Vagina (tissue), 2 donors: Measurements from ENCODE around the gene TAF11L3. TPM values are rescaled to one million over a fixed set of nuclear protein-coding genes. Genes with fewer than 3 reads are reported as not detected.
"Not testable (repeated sequence)": the region's sequence is repeated elsewhere in the genome, so short reads cannot be mapped to it uniquely, and the experiment has no call there.

ENCODE experiments used
- DNase-seq, 2 donors: peaks; one replicate each; pipeline ENCODE4 v3.0.0-alpha.2; 2017; ENCODE audit errors: extremely low spot score in 2 of 2
- H3K27ac ChIP-seq: fragments of 200-600 bp; sonication (generic); one replicate; pipeline ENCODE4 v1.5.1; 2019
- H3K27me3 ChIP-seq: fragments of 200-600 bp; sonication (generic); one replicate; pipeline ENCODE4 v1.5.1; 2019
- H3K36me3 ChIP-seq, 2 donors: fragments of 200-600 bp; sonication (generic); one replicate each; pipeline ENCODE4 v1.5.1; 2017 to 2019
- H3K4me1 ChIP-seq: fragments of 200-600 bp; sonication (generic); one replicate; pipeline ENCODE4 v1.5.1; 2019
- H3K4me3 ChIP-seq, 2 donors: fragments of 200-600 bp; sonication (generic); 1 replicate in 1 of 2; 2 replicates in 1 of 2; pipeline ENCODE4 v1.5.1; 2016 to 2019
- H3K9me3 ChIP-seq: fragments of 200-600 bp; sonication (generic); one replicate; pipeline ENCODE4 v1.5.1; 2019
- CTCF ChIP-seq, 3 experiments: fragments of 450-650 bp in 2 of 3; fragments of 200-600 bp in 1 of 3; sonication (generic) in 1 of 3; IDR thresholded peaks; one replicate each; pipeline ENCODE4 v1.5.1; 2017 to 2019; ENCODE audit warnings: antibody characterized with exemption in 3 of 3, mild to moderate bottlenecking in 2 of 3, moderate library complexity in 2 of 3
- POLR2A ChIP-seq, 2 donors: fragments of 450-650 bp; IDR thresholded peaks; one replicate each; pipeline ENCODE4 v1.6.1; 2017; ENCODE audit warnings: antibody characterized with exemption in 2 of 2, mild to moderate bottlenecking in 2 of 2, moderate library complexity in 2 of 2
- POLR2AphosphoS5 ChIP-seq, 2 donors: sonication (generic); formaldehyde crosslinking; IDR thresholded peaks; one replicate each; pipeline ENCODE4 v1.9.0; 2017; ENCODE audit warnings: antibody characterized with exemption in 2 of 2, mild to moderate bottlenecking in 2 of 2, low read depth in 1 of 2; ENCODE audit not compliant: insufficient read depth in 1 of 2
- intact Hi-C: fragments of 100-400 bp; cut with DNase I; formaldehyde crosslinking; loops from one replicate; pipeline ENCODE4 v1.15.1; 2023
- small RNA-seq: library from RNA; depleted of rRNA; stranded (forward); fragments of <200 nt; gene quantifications from one replicate; pipeline ENCODE3, GENCODE V24; 2016
- total RNA-seq: library from RNA; depleted of rRNA; stranded (reverse); fragments of >200 nt; gene quantifications from one replicate; pipeline ENCODE4 v1.2.3, GENCODE V29; 2016

Gene TAF11L3
- total RNA-seq, 1 donor from 2014 or later, result not detected

DNA sequence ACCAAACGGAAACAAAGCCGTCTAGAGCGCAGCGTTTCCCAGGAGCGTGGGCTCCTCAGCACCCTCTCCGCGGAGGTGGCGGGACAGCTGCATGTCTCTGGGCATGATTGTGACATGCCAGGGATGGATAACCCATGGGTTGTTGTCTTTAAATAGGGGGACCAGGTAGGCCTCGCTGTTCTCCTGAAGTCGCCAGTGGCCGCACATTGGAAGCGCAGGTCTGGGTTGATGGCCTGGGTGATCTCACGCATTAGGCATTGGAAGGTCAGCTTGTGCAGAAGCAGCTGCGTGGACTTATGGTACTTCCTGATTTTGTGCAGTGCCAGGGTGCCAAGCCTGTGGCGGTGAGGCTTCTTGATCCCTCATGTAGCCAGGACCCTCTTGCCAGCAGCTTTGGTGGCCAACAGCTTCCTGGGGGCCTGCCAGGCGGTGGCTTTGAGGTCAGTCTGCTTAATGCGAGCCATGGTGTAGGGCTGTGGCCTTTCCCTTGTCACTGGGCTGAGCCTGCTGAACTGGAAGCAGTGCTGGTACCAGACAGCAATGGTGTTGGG, 6.3 kb upstream of the TAF11L3 start:
- DNase-seq, result no peak
- H3K27me3 ChIP-seq, result no peaks in the 10 kb centered on the region
- no peak overlapping the region for H3K27ac ChIP-seq
- intact Hi-C loops, result no loop called here
- no peak overlapping the region for H3K4me3 ChIP-seq
- no peaks in the 10 kb centered on the region for H3K4me1 ChIP-seq
- TF ChIP-seq POLR2AphosphoS5 (IDR thresholded peaks at IDR 0.05; ENCODE audit: insufficient read depth in 1 of 2, low read depth in 1 of 2) (no peak), CTCF (IDR thresholded peaks at IDR 0.05) (no peak), POLR2A (IDR thresholded peaks at IDR 0.05) (no peak)
- no peaks in the 10 kb centered on the region for H3K36me3 ChIP-seq
- no peaks in the 10 kb centered on the region for H3K9me3 ChIP-seq

DNA sequence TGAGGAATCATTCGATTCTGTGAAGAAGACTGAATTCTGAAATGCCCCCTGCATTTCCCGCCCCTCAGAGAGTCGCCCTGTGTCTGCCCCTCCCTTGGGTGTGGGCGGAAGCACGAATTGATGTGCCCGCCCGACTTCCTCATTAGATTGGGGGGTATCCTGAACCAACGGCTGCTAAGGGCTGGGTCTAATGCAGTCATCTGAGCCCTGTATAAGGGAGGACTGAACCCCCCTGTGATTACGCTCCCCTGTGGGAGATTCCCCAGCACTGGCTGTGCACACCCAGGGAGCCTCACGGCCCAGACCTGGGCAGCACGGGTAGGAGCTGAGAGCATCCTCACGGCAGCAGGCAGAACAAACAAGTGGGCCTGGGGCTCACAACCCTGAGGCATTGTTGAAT, 641 bp upstream of the TAF11L3 start:
- H3K4me1 ChIP-seq, intact Hi-C loops, DNase-seq, H3K27me3 ChIP-seq, H3K27ac ChIP-seq, H3K36me3 ChIP-seq, H3K4me3 ChIP-seq, H3K9me3 ChIP-seq: not testable (repeated sequence)

- H3K9me3 ChIP-seq, H3K4me3 ChIP-seq, H3K27me3 ChIP-seq, DNase-seq, H3K27ac ChIP-seq, H3K36me3 ChIP-seq, H3K4me1 ChIP-seq, intact Hi-C loops: not testable (repeated sequence)
These were observed 1.3 kb downstream of the TAF11L3 start for GRCh38 chr5:17519508-17519907.

- DNase-seq, intact Hi-C loops, H3K36me3 ChIP-seq, H3K9me3 ChIP-seq, H3K27me3 ChIP-seq, H3K4me1 ChIP-seq, H3K27ac ChIP-seq, H3K4me3 ChIP-seq: not testable (repeated sequence)
These were observed 3.3 kb downstream of the TAF11L3 start, which contains the start of gene TAF11L4 for GRCh38 chr5:17521501-17521900. Gene TAF11L4 (plus strand): TSS chr5:17521801.

GRCh38 chr5:17524935-17525334, 6.8 kb downstream of the TAF11L3 start, which contains the start of gene TAF11L5:
Gene TAF11L5 (plus strand): TSS chr5:17525235.
- H3K27ac ChIP-seq, H3K9me3 ChIP-seq, H3K4me1 ChIP-seq, H3K27me3 ChIP-seq, DNase-seq, H3K4me3 ChIP-seq, H3K36me3 ChIP-seq, intact Hi-C loops: not testable (repeated sequence)

GRCh38 chr5:17526504-17526903, 8.3 kb downstream of the TAF11L3 start:
- DNase-seq, H3K4me1 ChIP-seq, H3K27me3 ChIP-seq, intact Hi-C loops, H3K36me3 ChIP-seq, H3K4me3 ChIP-seq, H3K9me3 ChIP-seq, H3K27ac ChIP-seq: not testable (repeated sequence)

- H3K9me3 ChIP-seq, H3K36me3 ChIP-seq, H3K4me1 ChIP-seq, H3K27me3 ChIP-seq, intact Hi-C loops, H3K4me3 ChIP-seq, DNase-seq, H3K27ac ChIP-seq: not testable (repeated sequence)
These were observed 10.2 kb downstream of the TAF11L3 start, which contains the start of gene TAF11L6 for GRCh38 chr5:17528369-17528768. Gene TAF11L6 (plus strand): TSS chr5:17528669.

Small RNAs within 50 kb of the gene (small RNA-seq; reads per million reads assigned to genes)
- gene AC106774.3, result not detected

Other genes with a start within 250 kb of the TAF11L3 start
- not detected for gene TAF11L2, start 20.1 kb upstream of the TAF11L3 start, total RNA-seq
- not detected for gene TAF11L4, start 3.4 kb downstream of the TAF11L3 start, total RNA-seq
- not detected for gene TAF11L5, start 6.9 kb downstream of the TAF11L3 start, total RNA-seq
- gene TAF11L6, start 10.3 kb downstream of the TAF11L3 start, total RNA-seq, result not detected
- gene TAF11L7, start 67.4 kb downstream of the TAF11L3 start, total RNA-seq, result not detected
- gene TAF11L8, start 72.6 kb downstream of the TAF11L3 start, total RNA-seq, result not detected
- not detected for gene TAF11L9, start 76.0 kb downstream of the TAF11L3 start, total RNA-seq
- gene TAF11L10, start 79.5 kb downstream of the TAF11L3 start, total RNA-seq, result not detected
- not detected for gene TAF11L11, start 85.8 kb downstream of the TAF11L3 start, total RNA-seq
- not detected for gene TAF11L12, start 92.0 kb downstream of the TAF11L3 start, total RNA-seq
- not detected for gene TAF11L13, start 113.7 kb downstream of the TAF11L3 start, total RNA-seq
- gene TAF11L14, start 116.1 kb downstream of the TAF11L3 start, total RNA-seq, result not detected